Subcutaneous abdominal adipose tissue (tissue), 5 donors: Measurements from ENCODE around the gene PLA2G3.

ENCODE experiments used
- H3K27ac ChIP-seq: one replicate; pipeline ENCODE4 v1.7.0; 2013; ENCODE audit warnings: low read depth, mild to moderate bottlenecking, inconsistent platforms, low read length, moderate library complexity
- H3K27me3 ChIP-seq, 5 donors: one replicate each; pipeline ENCODE4 v1.7.0; 2013; ENCODE audit warnings: low read length in 5 of 5, inconsistent platforms in 1 of 5; ENCODE audit not compliant: control insufficient read depth in 5 of 5, insufficient read depth in 4 of 5
- H3K36me3 ChIP-seq, 5 donors: one replicate each; pipeline ENCODE4 v1.7.0; 2013; ENCODE audit warnings: low read length in 5 of 5; ENCODE audit not compliant: control insufficient read depth in 5 of 5, insufficient read depth in 5 of 5
- H3K4me1 ChIP-seq, 5 donors: one replicate each; pipeline ENCODE4 v1.7.0; 2013; ENCODE audit warnings: low read length in 5 of 5, mild to moderate bottlenecking in 3 of 5, moderate library complexity in 1 of 5; ENCODE audit not compliant: control insufficient read depth in 5 of 5, insufficient read depth in 5 of 5
- H3K4me3 ChIP-seq, 5 donors: one replicate each; pipeline ENCODE4 v1.7.0; 2013; ENCODE audit warnings: low read length in 5 of 5, low read depth in 1 of 5
- H3K9ac ChIP-seq, 5 donors: one replicate each; pipeline ENCODE4 v1.7.0; 2013; ENCODE audit warnings: low read length in 5 of 5, mild to moderate bottlenecking in 4 of 5, moderate library complexity in 3 of 5
- H3K9me3 ChIP-seq, 5 donors: one replicate each; pipeline ENCODE4 v1.7.0; 2013; ENCODE audit warnings: low read length in 5 of 5; ENCODE audit not compliant: control insufficient read depth in 5 of 5
- donor health status: healthy.
- donor health status: healthy.
- donor health status: healthy.
- donor health status: healthy.
- donor health status: healthy.

The PLA2G3 gene

GRCh38 chr22:31126128-31126868 lies 14.0 kb downstream of the PLA2G3 start:
- H3K9me3 ChIP-seq: no peaks in the 10 kb centered on the region
- peaks cover 6 to 17% (median 11%) of the 10 kb centered on the region in 5 donors for H3K27me3 ChIP-seq
- no peak overlapping the region for H3K9ac ChIP-seq
- H3K27ac ChIP-seq: no peak overlapping the region
- peaks cover 0 to 16% (median 9%) of the 10 kb centered on the region in 5 donors for H3K4me1 ChIP-seq
- no peak overlapping the region for H3K4me3 ChIP-seq
- H3K36me3 ChIP-seq: no peaks in the 10 kb centered on the region

- Histone ChIP-seq H3K9me3 (no peaks in the 10 kb centered on the region), H3K27ac (no peak overlapping the region), H3K4me1 (peaks cover 0 to 16% (median 9%) of the 10 kb centered on the region in 5 donors), H3K9ac (no peak overlapping the region), H3K27me3 (peaks cover 6 to 17% (median 11%) of the 10 kb centered on the region in 5 donors), H3K4me3 (no peak overlapping the region), H3K36me3 (no peaks in the 10 kb centered on the region)
Measured at GRCh38 chr22:31125521-31126117, 14.7 kb downstream of the PLA2G3 start.

GRCh38 chr22:31124811-31125465 lies 15.4 kb downstream of the PLA2G3 start:
- Histone ChIP-seq H3K27ac (no peak overlapping the region), H3K9me3 (no peaks in the 10 kb centered on the region), H3K9ac (no peak overlapping the region), H3K4me3 (no peak overlapping the region), H3K4me1 (peaks cover 0 to 16% (median 9%) of the 10 kb centered on the region in 5 donors), H3K36me3 (no peaks in the 10 kb centered on the region), H3K27me3 (peaks cover 6 to 17% (median 11%) of the 10 kb centered on the region in 5 donors)

GRCh38 chr22:31124290-31124689 lies 16.0 kb downstream of the PLA2G3 start:
- Histone ChIP-seq H3K27ac (no peak overlapping the region), H3K27me3 (peaks cover 6 to 18% (median 11%) of the 10 kb centered on the region in 5 donors), H3K9me3 (no peaks in the 10 kb centered on the region), H3K9ac (no peak overlapping the region), H3K4me1 (peaks cover 0 to 16% (median 9%) of the 10 kb centered on the region in 5 donors), H3K36me3 (no peaks in the 10 kb centered on the region), H3K4me3 (no peak overlapping the region)

GRCh38 chr22:31123292-31123602 lies 17.1 kb downstream of the PLA2G3 start:
- peaks cover 0 to 16% (median 9%) of the 10 kb centered on the region in 5 donors for H3K4me1 ChIP-seq
- H3K4me3 ChIP-seq: peak overlapping the region in 3 of 5 donors; percentile 32 to 48 (median 46)
- H3K27me3 ChIP-seq: peaks cover 6 to 18% (median 11%) of the 10 kb centered on the region in 5 donors
- H3K36me3 ChIP-seq: no peaks in the 10 kb centered on the region
- no peaks in the 10 kb centered on the region for H3K9me3 ChIP-seq
- H3K27ac ChIP-seq: no peak overlapping the region
- H3K9ac ChIP-seq: no peak overlapping the region

- no peak within 1 kb of the TSS for H3K27ac ChIP-seq
- peak within 1 kb of the TSS in 4 of 5 donors; percentile 17 to 48 (median 39) for H3K4me3 ChIP-seq
- H3K4me1 ChIP-seq: peaks cover 0 to 16% (median 9%) of the 10 kb centered on the region in 5 donors
Measured at GRCh38 chr22:31122532-31123291, 17.6 kb downstream of the PLA2G3 start, which contains the start of gene INPP5J. INPP5J (plus strand) TSS chr22:31122966; CDS start chr22:31123015, 49 bp downstream.

GRCh38 chr22:31122196-31122531 lies 18.1 kb downstream of the PLA2G3 start:
- H3K27me3 ChIP-seq: peaks cover 5 to 15% (median 9%) of the 10 kb centered on the region in 5 donors
- H3K9me3 ChIP-seq: no peaks in the 10 kb centered on the region
- peak overlapping the region in 1 of 5 donors; percentile 35 for H3K9ac ChIP-seq
- no peaks in the 10 kb centered on the region for H3K36me3 ChIP-seq
- H3K4me3 ChIP-seq: no peak overlapping the region
- H3K27ac ChIP-seq: no peak overlapping the region
- peaks cover 0 to 15% (median 9%) of the 10 kb centered on the region in 5 donors for H3K4me1 ChIP-seq

More at GRCh38 chr22:31122532-31123291, 17.6 kb downstream of the PLA2G3 start, which contains the start of gene INPP5J:
- Histone ChIP-seq H3K9me3 (no peaks in the 10 kb centered on the region), H3K9ac (peak within 1 kb of the TSS in 2 of 5 donors; percentile 5 to 43), H3K27me3 (peaks cover 6 to 18% (median 11%) of the 10 kb centered on the region in 5 donors), H3K36me3 (no peaks in the 10 kb centered on the region)

GRCh38 chr22:31121403-31121802 lies 18.9 kb downstream of the PLA2G3 start:
- no peaks in the 10 kb centered on the region for H3K36me3 ChIP-seq
- H3K27me3 ChIP-seq: peaks cover 0 to 14% (median 8%) of the 10 kb centered on the region in 5 donors
- no peak overlapping the region for H3K27ac ChIP-seq
- peaks cover 0 to 14% (median 9%) of the 10 kb centered on the region in 5 donors for H3K4me1 ChIP-seq
- H3K9me3 ChIP-seq: no peaks in the 10 kb centered on the region
- H3K4me3 ChIP-seq: no peak overlapping the region
- H3K9ac ChIP-seq: no peak overlapping the region

- Histone ChIP-seq H3K27me3 (peaks cover 0 to 14% (median 3%) of the 10 kb centered on the region in 5 donors), H3K9ac (no peak overlapping the region), H3K36me3 (no peaks in the 10 kb centered on the region), H3K27ac (no peak overlapping the region), H3K9me3 (no peaks in the 10 kb centered on the region), H3K4me3 (no peak overlapping the region), H3K4me1 (peaks cover 0 to 14% (median 9%) of the 10 kb centered on the region in 5 donors)
Measured at GRCh38 chr22:31120642-31121041, 19.7 kb downstream of the PLA2G3 start.
